Caco-2 (cell line): ENCODE data around the gene AGAP1. TPM values are rescaled to one million over a fixed set of nuclear protein-coding genes. Genes with fewer than 3 reads are reported as not detected.

Experiments
- BruUV-seq: library from RNA; stranded (reverse); fragments of 400-500 nt; replicated peaks from 2 replicates; lab custom pipeline; 2021; lab: Mats Ljungman, UMichigan
- CTCF ChIA-PET: fragments of 300-600 bp; sonication (Branson Sonifier 250); formaldehyde crosslinking; loops from one replicate; lab custom pipeline; 2022; ENCODE audit warnings: antibody characterized with exemption; lab: Charles Lee
- POLR2A ChIA-PET: fragments of 300-600 bp; sonication (Branson Sonifier 250); formaldehyde crosslinking; loops from one replicate; lab custom pipeline; 2022; ENCODE audit warnings: antibody characterized with exemption; lab: Charles Lee
- DNase-seq, 2 experiments: peaks; one replicate each; pipeline versions ENCODE4 v3.0.0 to v3.0.0-alpha.2; 2020 to 2022
- H3K27me3 ChIP-seq: replicated peaks from 2 replicates; pipeline ENCODE4 v1.6.0; 2011; ENCODE audit warnings: low read length; ENCODE audit not compliant: control insufficient read depth, insufficient read depth
- H3K36me3 ChIP-seq: 2 replicates; pipeline ENCODE4 v1.5.1; 2011; ENCODE audit warnings: low read length; ENCODE audit not compliant: control insufficient read depth, insufficient read depth
- H3K4me1 ChIP-seq: fragments of 250-450 bp; sonication (Bioruptor Pico); 2 replicates; pipeline ENCODE4 v1.5.1; 2020; ENCODE audit warnings: mild to moderate bottlenecking
- H3K4me3 ChIP-seq: 2 replicates; pipeline ENCODE4 v1.5.1; 2011; ENCODE audit warnings: low read depth, mild to moderate bottlenecking, control low read depth, low read length
- H3K9me3 ChIP-seq: fragments of 250-450 bp; sonication (Bioruptor Pico); 2 replicates; pipeline ENCODE4 v1.5.1; 2020; ENCODE audit warnings: mild to moderate bottlenecking, moderate library complexity
- H3K27ac Mint-ChIP-seq: one replicate; pipeline ENCODE4 v1.8.0; 2022; ENCODE audit warnings: mixed read lengths; ENCODE audit not compliant: unreplicated experiment
- H3K27me3 Mint-ChIP-seq: one replicate; pipeline ENCODE4 v1.8.0; 2022; ENCODE audit warnings: mixed read lengths; ENCODE audit not compliant: insufficient read depth, unreplicated experiment
- H3K36me3 Mint-ChIP-seq: one replicate; pipeline ENCODE4 v1.8.0; 2022; ENCODE audit warnings: mild to moderate bottlenecking, mixed read lengths; ENCODE audit not compliant: insufficient read depth, unreplicated experiment
- H3K4me1 Mint-ChIP-seq: one replicate; pipeline ENCODE4 v1.8.0; 2022; ENCODE audit warnings: low read depth, mixed read lengths; ENCODE audit not compliant: unreplicated experiment
- H3K4me3 Mint-ChIP-seq: one replicate; pipeline ENCODE4 v1.8.0; 2022; ENCODE audit warnings: mild to moderate bottlenecking, moderate library complexity, mixed read lengths; ENCODE audit not compliant: unreplicated experiment
- H3K9me3 Mint-ChIP-seq: one replicate; pipeline ENCODE4 v1.8.0; 2022; ENCODE audit warnings: mixed read lengths; ENCODE audit not compliant: unreplicated experiment
- intact Hi-C: fragments of 100-400 bp; cut with micrococcal nuclease; formaldehyde crosslinking; loops from one replicate; pipeline ENCODE4 v1.10.0; 2022; ENCODE audit not compliant: unreplicated experiment
- total RNA-seq: library from RNA; stranded (reverse); gene quantifications from 2 replicates; pipeline ENCODE4 v1.2.3, GENCODE V29; 2022
- TF ChIP-seq, protein P1 (sequence below), 2 experiments: fragments of 200-600 bp in 1 of 2; IDR thresholded peaks; 1 replicate in 1 of 2; 2 replicates in 1 of 2; pipeline versions ENCODE4 v1.5.1 to v1.8.0; 2011 to 2022; ENCODE audit warnings: antibody characterized with exemption in 1 of 2, control low read depth in 1 of 2, inconsistent platforms in 1 of 2, low read depth in 1 of 2, low read length in 1 of 2, mild to moderate bottlenecking in 1 of 2, moderate library complexity in 1 of 2; ENCODE audit not compliant: insufficient read depth in 1 of 2, severe bottlenecking in 1 of 2, unreplicated experiment in 1 of 2

AGAP1 gene
- total RNA-seq, 1 experiment from 2014 or later = 41.7 TPM

DNA sequence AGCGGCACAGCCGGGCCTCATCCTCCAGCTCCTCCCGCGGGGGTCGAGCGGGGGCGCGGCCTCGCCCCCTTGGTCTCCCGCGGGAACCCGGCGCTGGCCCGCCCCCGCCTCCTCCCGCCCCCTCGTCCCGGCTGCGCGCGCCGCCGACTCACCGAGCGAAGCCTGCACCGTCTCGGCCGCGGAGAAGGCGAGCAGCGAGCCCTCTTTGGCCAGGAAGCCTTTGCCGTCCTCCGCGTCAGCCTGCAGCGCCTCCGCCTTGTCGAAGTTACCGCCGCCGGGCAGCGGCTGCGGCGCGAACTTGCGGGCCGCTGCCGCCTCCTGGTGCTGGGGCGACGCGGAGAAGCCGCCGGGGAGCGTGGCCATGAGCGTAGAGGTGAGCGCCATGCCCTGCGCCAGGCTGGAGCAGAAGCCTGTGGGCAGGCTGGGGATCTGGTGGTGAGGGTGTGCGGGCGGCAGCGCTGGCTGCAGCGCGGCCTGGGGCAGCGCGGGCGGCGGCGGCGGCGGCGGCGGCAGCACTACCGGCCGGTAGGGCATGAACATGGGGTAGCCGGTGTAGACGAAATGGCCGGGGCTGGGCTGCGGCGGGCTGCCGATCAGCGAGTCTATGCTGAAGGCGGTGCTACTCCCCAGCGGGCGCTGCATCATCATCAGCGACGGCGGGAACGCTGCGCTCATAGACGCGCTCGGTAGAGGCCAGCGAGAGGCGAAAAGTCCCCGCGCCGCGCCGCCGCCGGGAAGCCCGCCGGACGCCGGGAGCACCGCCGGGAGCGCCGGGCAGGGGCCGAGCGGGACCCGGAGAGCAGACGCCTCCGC lies 673.7 kb downstream of the AGAP1 start:
- Histone ChIP-seq H3K9me3 (no peaks in the 10 kb centered on the region), H3K4me1 (no peaks in the 10 kb centered on the region), H3K36me3 (no peaks in the 10 kb centered on the region), H3K4me3 (peak overlapping the region; percentile 70), H3K27me3 (no peaks in the 10 kb centered on the region)
- POLR2A ChIA-PET = no interaction called here
- H3K4me1 Mint-ChIP-seq = no peaks in the 10 kb centered on the region
- H3K27ac Mint-ChIP-seq = no peak overlapping the region
- BruUV-seq = TSS peak; percentile 28
- H3K9me3 Mint-ChIP-seq = no peaks in the 10 kb centered on the region
- no peaks in the 10 kb centered on the region for H3K27me3 Mint-ChIP-seq
- CTCF ChIA-PET = interaction anchor here (1.0 kb wide), 1 partner anchor 388 kb away, joined by 4 read pairs; no protein-coding TSS in a partner anchor
- DNase-seq = peak; percentile 42 to 56
- TF ChIP-seq, protein P1, sequence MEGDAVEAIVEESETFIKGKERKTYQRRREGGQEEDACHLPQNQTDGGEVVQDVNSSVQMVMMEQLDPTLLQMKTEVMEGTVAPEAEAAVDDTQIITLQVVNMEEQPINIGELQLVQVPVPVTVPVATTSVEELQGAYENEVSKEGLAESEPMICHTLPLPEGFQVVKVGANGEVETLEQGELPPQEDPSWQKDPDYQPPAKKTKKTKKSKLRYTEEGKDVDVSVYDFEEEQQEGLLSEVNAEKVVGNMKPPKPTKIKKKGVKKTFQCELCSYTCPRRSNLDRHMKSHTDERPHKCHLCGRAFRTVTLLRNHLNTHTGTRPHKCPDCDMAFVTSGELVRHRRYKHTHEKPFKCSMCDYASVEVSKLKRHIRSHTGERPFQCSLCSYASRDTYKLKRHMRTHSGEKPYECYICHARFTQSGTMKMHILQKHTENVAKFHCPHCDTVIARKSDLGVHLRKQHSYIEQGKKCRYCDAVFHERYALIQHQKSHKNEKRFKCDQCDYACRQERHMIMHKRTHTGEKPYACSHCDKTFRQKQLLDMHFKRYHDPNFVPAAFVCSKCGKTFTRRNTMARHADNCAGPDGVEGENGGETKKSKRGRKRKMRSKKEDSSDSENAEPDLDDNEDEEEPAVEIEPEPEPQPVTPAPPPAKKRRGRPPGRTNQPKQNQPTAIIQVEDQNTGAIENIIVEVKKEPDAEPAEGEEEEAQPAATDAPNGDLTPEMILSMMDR (IDR thresholded peaks at IDR 0.05; ENCODE audit: insufficient read depth in 1 of 2, low read depth in 1 of 2, low read length in 1 of 2, severe bottlenecking in 1 of 2, unreplicated experiment in 1 of 2) = peak in 1 of 2 experiments; percentile 11
- peak overlapping the region; percentile 62 for H3K4me3 Mint-ChIP-seq
- intact Hi-C loops = no loop called here
- peaks cover 5% of the 10 kb centered on the region for H3K36me3 Mint-ChIP-seq

- BruUV-seq = no TSS peak
- Mint-ChIP-seq H3K4me3 (peak within 1 kb of the TSS; percentile 62), H3K27me3 (no peaks in the 10 kb centered on the region), H3K9me3 (no peaks in the 10 kb centered on the region), H3K36me3 (peaks cover 5% of the 10 kb centered on the region), H3K4me1 (no peaks in the 10 kb centered on the region), H3K27ac (no peak within 1 kb of the TSS)
- CTCF ChIA-PET = interaction anchor here (1.0 kb wide), 1 partner anchor 389 kb away, joined by 4 read pairs; no protein-coding TSS in a partner anchor
- H3K27me3 ChIP-seq = no peaks in the 10 kb centered on the region
- H3K4me3 ChIP-seq = peak within 1 kb of the TSS; percentile 70
- H3K36me3 ChIP-seq = no peaks in the 10 kb centered on the region
- POLR2A ChIA-PET = no interaction called here
- peak; percentile 78 to 81 for DNase-seq
- no peaks in the 10 kb centered on the region for H3K9me3 ChIP-seq
- TF ChIP-seq, protein P1 (IDR thresholded peaks at IDR 0.05; ENCODE audit: insufficient read depth in 1 of 2, low read depth in 1 of 2, low read length in 1 of 2, severe bottlenecking in 1 of 2, unreplicated experiment in 1 of 2) = no peak
- intact Hi-C loops = no loop called here
- H3K4me1 ChIP-seq = no peaks in the 10 kb centered on the region
Observed at GRCh38 chr2:236168110-236169080, 674.6 kb downstream of the AGAP1 start, which contains the start of gene GBX2. Gene GBX2, minus strand, starts transcription at chr2:236168386. Its CDS starts 415 bp downstream, at chr2:236167971.

DNA sequence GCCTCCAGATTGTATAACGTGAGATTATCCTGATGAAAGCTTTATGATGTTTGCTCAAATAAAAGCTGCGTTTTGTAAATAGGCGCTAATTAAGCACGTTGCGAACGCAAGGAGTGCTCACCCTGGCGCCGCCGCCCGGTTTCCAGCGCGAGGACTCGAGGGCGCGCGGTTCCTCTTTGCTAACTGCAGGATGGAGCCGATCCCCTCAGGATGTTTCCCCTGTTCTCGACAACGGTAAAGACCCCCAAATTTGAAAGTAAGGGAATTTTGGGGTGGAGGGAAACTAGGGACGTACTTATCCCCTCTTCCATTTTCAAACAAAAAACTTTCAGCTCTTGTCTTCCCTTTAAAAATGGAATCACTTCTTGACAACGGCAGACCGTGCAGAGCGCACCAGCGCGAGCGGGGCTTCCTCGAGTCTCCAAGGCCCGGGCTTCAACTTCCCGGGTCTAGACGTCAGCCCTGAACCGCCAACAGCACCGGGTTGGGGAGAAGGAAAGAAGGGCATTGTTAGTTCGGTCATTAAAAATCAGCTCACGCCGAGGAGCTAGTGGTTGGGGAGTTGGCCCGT lies 675.4 kb downstream of the AGAP1 start:
- TF ChIP-seq, protein P1 (IDR thresholded peaks at IDR 0.05; ENCODE audit: insufficient read depth in 1 of 2, low read depth in 1 of 2, low read length in 1 of 2, severe bottlenecking in 1 of 2, unreplicated experiment in 1 of 2) = no peak
- H3K4me1 ChIP-seq = no peaks in the 10 kb centered on the region
- ChIA-PET CTCF (no interaction called here), POLR2A (no interaction called here)
- Mint-ChIP-seq H3K27ac (no peak overlapping the region), H3K9me3 (no peaks in the 10 kb centered on the region), H3K4me3 (peak overlapping the region; percentile 37), H3K27me3 (no peaks in the 10 kb centered on the region), H3K4me1 (no peaks in the 10 kb centered on the region), H3K36me3 (peaks cover 5% of the 10 kb centered on the region)
- no peak overlapping the region for H3K4me3 ChIP-seq
- no peaks in the 10 kb centered on the region for H3K9me3 ChIP-seq
- no peaks in the 10 kb centered on the region for H3K36me3 ChIP-seq
- no peak for DNase-seq
- intact Hi-C loops = no loop called here
- TSS peak; percentile 39 for BruUV-seq
- no peaks in the 10 kb centered on the region for H3K27me3 ChIP-seq
